Panc1 (cell line): ENCODE data around the gene CACNA1C.

Experiments
- POLR2AphosphoS5 ChIP-seq: IDR thresholded peaks from 2 replicates; pipeline ENCODE4 v1.6.1; 2012; ENCODE audit warnings: mild to moderate bottlenecking, low read depth, low read length, moderate library complexity
- SIN3A ChIP-seq: IDR thresholded peaks from 2 replicates; pipeline ENCODE4 v1.6.1; 2012; ENCODE audit warnings: low read depth, mild to moderate bottlenecking, low read length, moderate library complexity, borderline replicate concordance; ENCODE audit not compliant: insufficient read depth
- TCF7L2 ChIP-seq: IDR thresholded peaks from 2 replicates; pipeline ENCODE4 v1.6.1; 2011; ENCODE audit warnings: mild to moderate bottlenecking, low read depth, low read length, inconsistent platforms
- TF ChIP-seq, protein P1 (sequence below): fragments of 450-650 bp; IDR thresholded peaks from 2 replicates; pipeline ENCODE4 v1.5.1; 2017; ENCODE audit warnings: mild to moderate bottlenecking
- TF ChIP-seq, protein P2 (sequence below), 2 experiments: IDR thresholded peaks; 2 replicates each; pipeline ENCODE4 v1.6.1; 2011 to 2012; ENCODE audit warnings: low read depth in 2 of 2, control low read depth in 1 of 2, low read length in 1 of 2, mild to moderate bottlenecking in 1 of 2, moderate library complexity in 1 of 2; ENCODE audit not compliant: insufficient read depth in 1 of 2

- TF ChIP-seq, protein P1, sequence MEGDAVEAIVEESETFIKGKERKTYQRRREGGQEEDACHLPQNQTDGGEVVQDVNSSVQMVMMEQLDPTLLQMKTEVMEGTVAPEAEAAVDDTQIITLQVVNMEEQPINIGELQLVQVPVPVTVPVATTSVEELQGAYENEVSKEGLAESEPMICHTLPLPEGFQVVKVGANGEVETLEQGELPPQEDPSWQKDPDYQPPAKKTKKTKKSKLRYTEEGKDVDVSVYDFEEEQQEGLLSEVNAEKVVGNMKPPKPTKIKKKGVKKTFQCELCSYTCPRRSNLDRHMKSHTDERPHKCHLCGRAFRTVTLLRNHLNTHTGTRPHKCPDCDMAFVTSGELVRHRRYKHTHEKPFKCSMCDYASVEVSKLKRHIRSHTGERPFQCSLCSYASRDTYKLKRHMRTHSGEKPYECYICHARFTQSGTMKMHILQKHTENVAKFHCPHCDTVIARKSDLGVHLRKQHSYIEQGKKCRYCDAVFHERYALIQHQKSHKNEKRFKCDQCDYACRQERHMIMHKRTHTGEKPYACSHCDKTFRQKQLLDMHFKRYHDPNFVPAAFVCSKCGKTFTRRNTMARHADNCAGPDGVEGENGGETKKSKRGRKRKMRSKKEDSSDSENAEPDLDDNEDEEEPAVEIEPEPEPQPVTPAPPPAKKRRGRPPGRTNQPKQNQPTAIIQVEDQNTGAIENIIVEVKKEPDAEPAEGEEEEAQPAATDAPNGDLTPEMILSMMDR: no peak; the same call in 1 of the 2 replicates
- TF ChIP-seq, protein P2, sequence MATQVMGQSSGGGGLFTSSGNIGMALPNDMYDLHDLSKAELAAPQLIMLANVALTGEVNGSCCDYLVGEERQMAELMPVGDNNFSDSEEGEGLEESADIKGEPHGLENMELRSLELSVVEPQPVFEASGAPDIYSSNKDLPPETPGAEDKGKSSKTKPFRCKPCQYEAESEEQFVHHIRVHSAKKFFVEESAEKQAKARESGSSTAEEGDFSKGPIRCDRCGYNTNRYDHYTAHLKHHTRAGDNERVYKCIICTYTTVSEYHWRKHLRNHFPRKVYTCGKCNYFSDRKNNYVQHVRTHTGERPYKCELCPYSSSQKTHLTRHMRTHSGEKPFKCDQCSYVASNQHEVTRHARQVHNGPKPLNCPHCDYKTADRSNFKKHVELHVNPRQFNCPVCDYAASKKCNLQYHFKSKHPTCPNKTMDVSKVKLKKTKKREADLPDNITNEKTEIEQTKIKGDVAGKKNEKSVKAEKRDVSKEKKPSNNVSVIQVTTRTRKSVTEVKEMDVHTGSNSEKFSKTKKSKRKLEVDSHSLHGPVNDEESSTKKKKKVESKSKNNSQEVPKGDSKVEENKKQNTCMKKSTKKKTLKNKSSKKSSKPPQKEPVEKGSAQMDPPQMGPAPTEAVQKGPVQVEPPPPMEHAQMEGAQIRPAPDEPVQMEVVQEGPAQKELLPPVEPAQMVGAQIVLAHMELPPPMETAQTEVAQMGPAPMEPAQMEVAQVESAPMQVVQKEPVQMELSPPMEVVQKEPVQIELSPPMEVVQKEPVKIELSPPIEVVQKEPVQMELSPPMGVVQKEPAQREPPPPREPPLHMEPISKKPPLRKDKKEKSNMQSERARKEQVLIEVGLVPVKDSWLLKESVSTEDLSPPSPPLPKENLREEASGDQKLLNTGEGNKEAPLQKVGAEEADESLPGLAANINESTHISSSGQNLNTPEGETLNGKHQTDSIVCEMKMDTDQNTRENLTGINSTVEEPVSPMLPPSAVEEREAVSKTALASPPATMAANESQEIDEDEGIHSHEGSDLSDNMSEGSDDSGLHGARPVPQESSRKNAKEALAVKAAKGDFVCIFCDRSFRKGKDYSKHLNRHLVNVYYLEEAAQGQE (IDR thresholded peaks at IDR 0.05; ENCODE audit: insufficient read depth in 1 of 2, low read depth in 2 of 2, low read length in 1 of 2): no peak
- TF ChIP-seq POLR2AphosphoS5 (no peak), SIN3A (no peak), TCF7L2 (no peak)
Measured at GRCh38 chr12:2733493-2734355, 680.9 kb downstream of the CACNA1C start.
